Mesothelial cell of epicardium (in vitro differentiated cells): Measurements from ENCODE around the gene INTS15. TPM values are rescaled to one million over a fixed set of nuclear protein-coding genes. Genes with fewer than 3 reads are reported as not detected.
"Not testable (repeated sequence)": the region's sequence is repeated elsewhere in the genome, so short reads cannot be mapped to it uniquely, and the experiment has no call there.

Experiments
- DNase-seq, 2 experiments: peaks; one replicate each; pipeline ENCODE4 v3.0.0; 2021; ENCODE audit warnings: low spot score in 2 of 2; ENCODE audit not compliant: unreplicated experiment in 2 of 2
- H3K27ac Mint-ChIP-seq: 2 replicates; pipeline ENCODE4 v1.8.0; 2021; ENCODE audit warnings: mixed read lengths
- H3K27me3 Mint-ChIP-seq: 2 replicates; pipeline ENCODE4 v1.8.0; 2021; ENCODE audit warnings: low read depth, mixed read lengths
- H3K36me3 Mint-ChIP-seq: 2 replicates; pipeline ENCODE4 v1.8.0; 2021; ENCODE audit warnings: mixed read lengths
- H3K4me1 Mint-ChIP-seq: 2 replicates; pipeline ENCODE4 v1.8.0; 2021; ENCODE audit warnings: mixed read lengths
- H3K4me3 Mint-ChIP-seq: 2 replicates; pipeline ENCODE4 v1.8.0; 2021; ENCODE audit warnings: mild to moderate bottlenecking, moderate library complexity, mixed read lengths
- H3K9me3 Mint-ChIP-seq: 2 replicates; pipeline ENCODE4 v1.8.0; 2021; ENCODE audit warnings: mixed read lengths
- CTCF ChIP-seq: fragments of 200-600 bp; sonication (generic); IDR thresholded peaks from one replicate; pipeline ENCODE4 v1.5.0; 2021; ENCODE audit warnings: antibody characterized with exemption; ENCODE audit not compliant: unreplicated experiment
- total RNA-seq: library from RNA; stranded (reverse); gene quantifications from 3 replicates; pipeline ENCODE4 v1.2.1, GENCODE V29; 2021

The INTS15 gene
- total RNA-seq, 1 donor from 2014 or later = 44.4 TPM

DNA sequence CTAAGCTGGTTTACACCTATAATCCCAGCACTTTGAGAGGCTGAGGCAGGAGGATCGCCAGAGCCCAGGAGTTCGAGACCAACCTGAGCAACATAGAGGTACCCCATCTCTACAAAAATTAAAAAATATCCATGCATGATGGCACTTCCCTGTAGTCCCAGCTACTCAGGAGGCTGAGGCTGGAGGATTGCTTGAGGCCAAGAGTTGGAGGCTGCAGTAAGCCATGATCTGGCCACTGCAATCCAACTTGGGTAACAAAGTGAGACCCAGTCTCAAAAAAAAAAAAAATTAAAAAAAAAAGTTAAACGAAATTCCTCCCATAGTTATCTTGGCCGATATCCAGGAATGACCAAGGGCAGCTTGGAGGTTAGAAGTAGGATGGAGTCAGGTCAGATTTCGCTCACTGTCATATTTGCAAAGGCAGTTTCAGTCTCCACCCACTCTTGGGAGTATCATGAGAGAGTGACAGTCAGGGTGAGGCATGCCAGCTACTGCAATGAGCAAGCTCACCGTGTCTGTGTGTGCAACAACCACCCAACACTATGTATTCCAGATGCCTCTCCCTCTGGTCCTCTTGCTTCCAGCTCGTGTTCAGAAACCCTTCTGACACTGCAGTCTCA lies 18.6 kb upstream of the INTS15 start:
- Mint-ChIP-seq H3K36me3 (no peaks in the 10 kb centered on the region), H3K4me1 (no peaks in the 10 kb centered on the region), H3K27ac (no peak overlapping the region), H3K4me3 (no peak overlapping the region), H3K9me3 (no peaks in the 10 kb centered on the region), H3K27me3 (peaks cover 4% of the 10 kb centered on the region)
- no peak for DNase-seq
- TF ChIP-seq CTCF = no peak

GRCh38 chr7:6575281-6576023 lies 14.4 kb upstream of the INTS15 start:
- H3K4me3 Mint-ChIP-seq = peak overlapping the region; percentile 62
- H3K27ac Mint-ChIP-seq = peak overlapping the region; percentile 71
- peaks cover 6% of the 10 kb centered on the region for H3K36me3 Mint-ChIP-seq
- peaks cover 5% of the 10 kb centered on the region for H3K4me1 Mint-ChIP-seq
- no peak for DNase-seq
- H3K27me3 Mint-ChIP-seq = peaks cover 4% of the 10 kb centered on the region
- H3K9me3 Mint-ChIP-seq = no peaks in the 10 kb centered on the region
- TF ChIP-seq CTCF = no peak

DNA sequence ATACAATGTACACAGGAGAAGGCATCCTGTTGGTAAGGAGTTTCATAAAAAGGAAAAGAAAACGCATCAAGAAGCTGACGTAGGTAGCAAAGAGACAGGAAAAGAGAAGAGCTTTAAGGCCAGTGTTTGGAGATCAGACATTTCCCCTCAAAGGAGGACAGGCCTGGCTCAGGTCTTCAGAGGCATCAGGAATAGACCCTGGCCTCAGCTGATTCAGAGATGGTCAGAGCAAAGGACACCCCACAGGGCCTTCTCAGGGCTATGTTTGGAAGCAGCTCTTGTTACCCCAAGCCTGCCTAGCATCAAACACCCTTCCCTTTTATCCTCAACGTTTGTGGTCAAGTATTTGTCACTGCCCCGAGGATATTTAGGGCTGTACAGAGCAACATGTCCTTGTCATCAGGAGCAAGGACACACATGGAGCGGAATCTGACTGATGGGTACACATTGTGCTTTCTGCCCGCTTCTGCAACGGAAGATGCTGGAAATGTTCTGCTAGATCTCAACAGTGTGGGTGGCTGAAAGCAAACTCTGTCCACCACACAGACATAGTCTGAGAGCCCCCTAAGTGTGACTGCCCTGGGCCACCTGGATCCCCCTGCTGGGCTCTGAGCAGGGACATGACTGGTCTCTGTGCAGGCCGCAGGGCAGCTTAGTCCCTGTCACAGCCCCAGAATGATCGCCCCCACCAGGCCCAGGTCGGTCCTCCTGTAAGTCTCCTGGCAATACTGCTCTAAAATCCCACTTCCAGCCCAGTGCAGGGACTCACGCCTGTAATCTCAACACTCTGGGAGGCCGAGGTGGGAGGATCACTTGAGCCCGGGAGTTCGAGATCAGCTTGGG lies 13.6 kb upstream of the INTS15 start:
- H3K9me3 Mint-ChIP-seq = no peaks in the 10 kb centered on the region
- peak overlapping the region; percentile 62 for H3K4me3 Mint-ChIP-seq
- peaks cover 4% of the 10 kb centered on the region for H3K27me3 Mint-ChIP-seq
- H3K36me3 Mint-ChIP-seq = peaks cover 13% of the 10 kb centered on the region
- peaks cover 5% of the 10 kb centered on the region for H3K4me1 Mint-ChIP-seq
- peak overlapping the region; percentile 71 for H3K27ac Mint-ChIP-seq
- DNase-seq = no peak
- TF ChIP-seq CTCF = no peak

- Mint-ChIP-seq H3K4me3 (peak overlapping the region; percentile 89), H3K27ac (peak overlapping the region; percentile 97), H3K36me3 (peaks cover 19% of the 10 kb centered on the region)
- not testable (repeated sequence) for H3K27me3 Mint-ChIP-seq, H3K9me3 Mint-ChIP-seq, H3K4me1 Mint-ChIP-seq, DNase-seq
Observed at GRCh38 chr7:6576867-6577368, 12.9 kb upstream of the INTS15 start.

DNA sequence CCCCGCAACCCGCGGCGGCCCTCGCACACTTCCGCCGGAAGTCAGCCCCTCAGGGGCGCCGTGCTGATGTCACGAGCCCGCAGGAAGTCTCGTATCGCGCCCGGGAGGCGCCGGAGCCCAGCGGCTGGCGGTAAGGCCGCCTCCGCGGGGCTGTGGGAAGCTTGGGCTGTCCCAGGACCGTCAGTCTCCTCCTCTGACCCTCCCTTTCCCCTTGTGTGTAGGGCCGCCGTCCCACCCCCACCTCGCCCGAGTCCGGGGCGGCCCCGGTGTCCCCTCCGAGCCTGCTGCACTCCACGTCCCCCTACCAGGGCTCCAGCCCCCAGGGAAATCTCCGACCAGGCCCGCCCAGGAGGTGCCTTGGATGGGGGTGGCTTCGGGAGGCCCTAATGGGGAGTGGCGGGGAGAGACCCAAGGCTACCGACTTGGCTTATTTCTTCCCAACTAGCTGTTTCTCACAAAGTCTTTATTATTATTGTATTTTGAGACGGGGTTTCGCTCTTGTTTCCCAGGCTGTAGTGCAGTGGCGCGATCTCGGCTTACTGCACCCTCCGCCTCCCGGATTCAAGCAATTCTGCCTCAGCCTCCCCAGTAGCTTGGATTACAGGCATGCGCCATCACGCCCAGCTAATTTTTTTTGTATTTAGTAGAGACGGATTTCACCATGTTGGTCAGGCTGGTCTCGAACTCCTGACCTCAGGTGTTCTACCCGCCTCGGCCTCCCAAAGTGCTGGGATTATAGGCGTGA lies 12.3 kb upstream of the INTS15 start, which contains the start of gene ZDHHC4:
Gene ZDHHC4, plus strand, starts transcription at position 86 of the 745 bp plus-strand sequence. CDS start 3,108 bp downstream, outside the sequence.
- peaks cover 3% of the 10 kb centered on the region for H3K27me3 Mint-ChIP-seq
- H3K27ac Mint-ChIP-seq = peak within 1 kb of the TSS; percentile 97
- peaks cover 5% of the 10 kb centered on the region for H3K4me1 Mint-ChIP-seq
- H3K9me3 Mint-ChIP-seq = no peaks in the 10 kb centered on the region
- H3K36me3 Mint-ChIP-seq = peaks cover 23% of the 10 kb centered on the region
- H3K4me3 Mint-ChIP-seq = peak within 1 kb of the TSS; percentile 89
- TF ChIP-seq CTCF = no peak
- peak; percentile 74 to 86 for DNase-seq
